Stimulated activated CD8-positive, alpha-beta memory T cell treated with anti-CD3 and anti-CD28 coated beads, Interleukin-4, amount 100 ng/mL, for 1 hour (primary cell): ENCODE results near the gene MOXD1.

ENCODE experiments used
- DNase-seq, 2 donors: peaks; one replicate each; pipeline ENCODE4 v3.0.0-alpha.2; 2020; ENCODE audit warnings: low read depth in 2 of 2, low spot score in 1 of 2

MOXD1 gene

DNA sequence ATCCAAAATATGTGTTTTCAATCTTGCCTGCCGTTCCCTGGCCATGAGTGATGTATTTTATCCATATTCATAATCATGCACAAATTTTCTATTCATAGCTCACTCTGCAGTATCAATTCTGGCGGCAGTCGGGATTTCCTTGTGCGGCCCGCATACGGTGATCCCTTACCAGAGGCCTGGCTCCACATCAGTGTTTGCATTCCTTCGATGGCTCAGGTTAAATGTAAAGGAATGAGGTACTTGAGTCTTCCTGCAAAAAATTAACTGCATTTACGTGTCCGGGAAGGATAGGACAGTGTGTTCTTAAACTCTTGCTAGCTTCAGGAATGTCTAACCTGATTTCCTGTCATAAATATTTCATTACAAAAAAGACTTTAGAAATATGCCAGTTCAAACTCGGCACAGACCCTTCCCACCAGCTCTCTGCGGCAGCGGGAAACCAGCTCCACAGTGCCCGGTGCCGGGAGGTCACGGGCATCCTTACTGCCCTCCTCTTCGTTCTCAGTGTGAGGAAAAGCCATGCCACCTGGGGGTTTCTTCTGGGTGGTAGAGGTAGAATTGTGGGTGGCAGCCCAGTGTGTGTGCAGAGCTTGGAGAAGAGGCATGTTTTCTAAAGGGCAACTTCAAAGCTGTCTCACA, 154.5 kb downstream of the MOXD1 start:
- DNase-seq, result no peak

GRCh38 chr6:132246120-132246617, 155.1 kb downstream of the MOXD1 start:
- no peak for DNase-seq
